Measurements from ENCODE around the gene TRAF2. TPM values are rescaled to one million over a fixed set of nuclear protein-coding genes. Genes with fewer than 3 reads are reported as not detected.
"Not testable (repeated sequence)": the region's sequence is repeated elsewhere in the genome, so short reads cannot be mapped to it uniquely, and the experiment has no call there.

Gene TRAF2
- total RNA-seq, 1 experiment from 2014 or later = 18.5 TPM

DNA sequence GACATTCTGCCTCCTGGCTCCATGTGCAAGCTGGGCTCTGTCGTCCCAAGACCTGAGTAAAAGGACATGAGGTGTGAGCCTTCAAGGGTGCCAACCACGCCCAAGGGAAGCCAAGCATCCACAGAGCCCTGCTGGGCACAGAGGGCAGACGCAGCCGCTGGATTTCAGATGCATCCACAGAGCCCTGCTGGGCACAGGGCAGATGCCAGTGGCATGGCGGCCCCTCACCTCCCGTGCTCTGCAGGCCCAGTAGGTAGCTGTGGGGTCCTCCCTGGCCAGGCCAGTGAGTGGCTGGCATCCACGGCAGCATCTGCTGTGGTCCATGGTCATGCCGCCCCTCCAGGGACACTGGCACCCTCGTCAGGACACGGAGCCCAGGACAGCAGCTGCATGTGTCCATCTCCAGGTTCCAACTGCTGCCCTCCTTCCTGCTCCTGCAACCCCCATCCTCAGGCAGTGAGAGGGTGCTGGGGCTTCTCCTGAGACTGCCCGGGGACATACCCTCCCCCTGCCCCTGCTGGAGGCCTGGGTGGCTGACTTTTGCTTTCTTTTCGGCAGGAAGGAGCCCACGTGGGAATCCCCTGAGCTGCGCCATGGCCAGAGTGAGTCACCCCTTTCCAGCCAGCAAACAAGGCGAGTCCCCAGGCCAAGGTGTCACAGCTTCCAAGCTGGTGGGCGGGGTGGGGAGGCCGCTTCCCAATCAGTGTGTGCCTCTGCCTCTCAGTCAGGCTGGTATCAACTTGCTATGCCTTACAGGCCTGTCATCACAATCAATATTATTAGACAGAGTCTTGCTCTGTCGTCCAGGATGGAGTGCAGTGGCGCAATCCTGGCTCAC, 4.0 kb upstream of the TRAF2 start:
- peak; percentile 92 for DNase-seq (ENCODE audit: low read depth)

DNA sequence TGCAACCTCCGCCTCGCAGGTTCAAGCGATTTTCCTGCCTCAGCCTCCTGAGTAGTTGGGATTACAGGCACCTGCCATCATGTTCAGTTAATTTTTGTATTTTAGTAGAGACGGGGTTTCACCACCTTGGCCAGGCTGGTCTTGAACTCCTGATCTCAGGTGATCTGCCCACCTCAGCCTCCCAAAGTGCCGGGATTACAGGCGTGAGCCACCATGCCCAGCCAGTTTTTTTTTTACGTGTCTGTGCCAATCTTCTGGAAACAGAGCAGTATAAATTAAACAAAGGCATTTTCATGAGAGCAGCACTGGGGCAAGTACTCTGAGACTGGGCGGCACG, 3.4 kb upstream of the TRAF2 start:
- DNase-seq (ENCODE audit: low read depth) = not testable (repeated sequence)

DNA sequence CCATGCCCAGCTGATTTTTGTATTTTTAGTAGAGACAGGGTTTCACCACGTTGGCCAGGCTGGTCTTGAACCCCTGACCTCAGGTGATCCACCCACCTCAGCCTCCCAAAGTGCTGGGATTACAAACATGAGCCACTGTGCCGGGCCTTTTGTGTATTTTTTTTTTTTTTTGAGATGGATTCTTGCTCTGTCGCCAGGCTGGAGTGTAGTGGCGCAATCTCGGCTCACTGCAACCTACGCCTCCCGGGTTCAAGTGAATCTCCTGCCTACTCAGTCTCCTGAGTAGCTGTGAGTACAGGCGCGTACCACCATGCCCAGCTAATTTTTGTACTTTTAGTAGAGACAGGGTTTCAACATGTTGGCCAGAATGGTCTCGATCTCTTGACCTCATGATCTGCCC, 2.6 kb upstream of the TRAF2 start:
- not testable (repeated sequence) for DNase-seq (ENCODE audit: low read depth)

DNA sequence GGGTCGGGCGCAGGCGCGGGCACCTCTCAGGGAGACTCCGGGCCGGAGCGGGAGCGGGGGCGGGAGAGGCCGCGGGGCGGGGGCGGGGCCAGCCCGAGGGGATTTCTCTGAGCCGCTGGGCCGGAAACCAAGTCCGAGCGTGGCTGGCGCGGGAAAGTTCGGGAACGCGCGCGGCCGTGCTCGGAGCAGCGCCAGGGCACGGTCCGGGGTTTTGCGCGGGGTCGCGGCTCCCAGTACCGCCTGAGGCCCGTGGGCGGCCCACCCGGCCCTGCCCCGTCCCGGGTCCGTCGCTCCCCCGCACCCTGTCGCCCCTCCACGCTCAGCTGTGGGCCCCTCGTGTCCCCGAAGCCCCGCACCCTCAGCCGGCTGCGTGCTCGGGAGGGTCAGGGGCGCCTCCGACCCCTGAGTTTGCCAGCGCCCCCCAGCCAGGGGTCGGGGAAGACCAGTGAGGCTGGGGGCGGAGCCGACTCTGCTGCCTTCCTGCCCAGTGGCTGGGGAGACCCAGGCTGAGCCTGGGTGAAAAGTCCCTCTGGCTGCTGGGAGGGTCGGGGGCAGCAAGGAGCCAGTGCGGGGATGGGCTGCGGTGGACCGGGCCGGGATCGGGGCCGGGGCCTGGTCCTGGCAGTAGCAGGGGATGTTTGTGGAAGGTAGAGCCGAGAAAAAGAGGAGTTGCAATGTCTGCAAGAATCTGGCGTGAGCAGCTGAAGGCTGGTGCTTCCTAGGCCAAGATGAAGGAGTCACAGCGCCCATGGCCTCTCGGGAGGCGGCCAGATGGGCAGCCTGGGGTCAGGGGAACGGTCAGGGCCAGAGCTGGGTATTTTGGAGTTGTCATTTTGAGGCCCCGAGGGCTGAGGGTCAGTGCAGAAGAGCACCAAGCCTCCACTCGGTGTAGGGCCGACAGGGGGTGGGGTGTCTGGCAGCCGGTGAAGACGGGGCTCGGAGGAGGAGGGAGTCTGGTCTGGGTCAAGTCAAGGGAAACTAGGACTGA, 588 bp downstream of the TRAF2 start:
- DNase-seq (ENCODE audit: low read depth) = no peak

DNA sequence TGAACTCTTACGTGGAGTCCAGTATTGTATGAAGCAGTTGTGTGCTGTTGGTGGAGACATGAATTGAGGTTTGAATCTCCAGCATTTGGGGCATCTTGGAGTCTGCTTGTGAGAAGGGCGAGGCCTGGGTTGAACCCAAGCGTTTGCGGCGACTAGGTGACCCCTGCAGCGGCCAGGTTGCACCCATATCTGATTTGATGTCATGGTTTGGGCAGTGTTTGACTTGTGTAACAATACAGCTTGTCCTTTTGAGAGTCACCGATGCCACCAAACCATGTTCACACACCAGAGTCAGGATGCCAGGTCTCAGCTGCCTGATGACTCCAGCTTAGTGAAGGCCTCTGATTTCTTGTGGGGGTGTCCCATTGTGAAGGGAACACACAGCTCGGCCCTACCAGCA, 2.1 kb downstream of the TRAF2 start:
- DNase-seq (ENCODE audit: low read depth) = no peak

DNA sequence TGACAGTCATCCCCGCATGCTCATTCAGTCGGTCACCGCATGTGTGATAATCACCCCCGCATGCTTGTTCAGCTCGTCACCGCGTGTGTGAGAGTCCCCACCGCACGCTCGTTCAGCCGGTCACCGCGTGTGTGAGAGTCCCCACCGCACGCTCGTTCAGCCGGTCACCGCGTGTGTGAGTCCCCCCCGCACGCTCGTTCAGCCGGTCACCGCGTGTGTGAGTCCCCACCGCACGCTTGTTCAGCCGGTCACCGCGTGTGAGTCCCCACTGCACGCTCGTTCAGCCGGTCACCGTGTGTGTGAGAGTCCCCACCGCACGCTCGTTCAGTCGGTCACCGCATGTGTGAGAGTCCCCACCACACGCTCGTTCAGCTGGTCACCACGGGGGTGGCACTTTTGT, 3.5 kb downstream of the TRAF2 start:
- no peak for DNase-seq (ENCODE audit: low read depth)

DNA sequence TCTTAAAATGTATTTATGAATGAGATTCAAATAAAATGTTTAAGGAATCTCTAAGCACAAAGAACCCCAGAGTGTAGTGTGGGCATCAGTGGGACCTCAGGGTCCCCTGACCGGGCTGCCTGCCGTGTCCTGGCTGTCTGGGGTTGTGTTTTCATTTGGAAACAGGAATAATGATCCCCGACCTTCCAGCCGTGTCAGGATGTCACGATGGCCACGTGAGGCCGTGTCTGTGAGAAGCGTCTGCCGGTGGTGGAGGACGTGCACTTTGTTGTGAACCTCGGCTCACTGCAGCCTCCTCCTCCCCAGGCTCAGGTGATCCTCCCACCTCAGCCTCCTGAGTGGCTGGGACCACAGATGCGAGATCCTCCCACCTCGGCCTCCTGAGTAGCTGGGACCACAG, 4.3 kb downstream of the TRAF2 start:
- no peak for DNase-seq (ENCODE audit: low read depth)

DNA sequence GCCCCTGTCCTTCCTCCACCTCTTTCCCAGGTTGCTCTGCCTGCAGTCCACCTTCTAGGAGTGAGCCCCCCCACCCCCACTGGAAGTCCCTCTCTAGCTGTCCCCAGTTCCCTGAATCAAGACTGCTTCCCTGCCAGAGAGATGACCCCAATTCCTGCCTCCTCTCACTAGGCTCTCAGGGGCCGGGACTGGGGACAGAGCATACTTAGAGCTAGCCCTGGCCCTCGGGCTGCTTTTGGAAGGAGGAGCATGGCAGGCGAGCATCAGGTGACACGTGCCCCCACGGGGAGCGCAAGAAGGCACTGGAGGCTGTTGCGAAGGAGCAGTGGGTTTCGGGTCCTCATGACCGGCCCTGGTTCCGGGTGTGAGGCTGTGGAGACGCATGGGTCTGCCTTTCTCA, 9.7 kb downstream of the TRAF2 start:
- DNase-seq (ENCODE audit: low read depth) = no peak

DNA sequence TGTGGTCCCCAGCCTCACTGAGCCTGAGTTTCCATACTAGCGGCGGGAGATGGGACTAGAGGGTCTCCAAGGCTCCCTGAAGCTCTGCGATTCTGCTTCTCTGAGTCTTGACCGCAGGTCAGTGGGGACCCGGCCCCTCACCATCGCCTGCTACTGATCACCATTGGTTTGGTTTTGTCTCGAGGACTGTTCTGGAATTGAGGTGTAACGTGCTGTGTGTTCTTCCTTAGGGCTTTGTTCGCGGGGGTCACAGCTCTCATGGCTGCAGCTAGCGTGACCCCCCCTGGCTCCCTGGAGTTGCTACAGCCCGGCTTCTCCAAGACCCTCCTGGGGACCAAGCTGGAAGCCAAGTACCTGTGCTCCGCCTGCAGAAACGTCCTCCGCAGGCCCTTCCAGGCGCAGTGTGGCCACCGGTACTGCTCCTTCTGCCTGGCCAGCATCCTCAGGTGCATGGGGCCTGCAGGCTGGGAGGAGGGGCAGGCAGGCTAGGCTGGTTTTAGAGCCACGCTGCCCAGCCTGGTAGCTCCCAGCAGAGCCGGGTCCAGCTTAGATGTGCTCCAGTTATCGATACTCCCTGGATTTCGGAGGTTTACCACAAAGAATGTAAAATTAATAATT, 12.3 kb downstream of the TRAF2 start:
- no peak for DNase-seq (ENCODE audit: low read depth)

DNA sequence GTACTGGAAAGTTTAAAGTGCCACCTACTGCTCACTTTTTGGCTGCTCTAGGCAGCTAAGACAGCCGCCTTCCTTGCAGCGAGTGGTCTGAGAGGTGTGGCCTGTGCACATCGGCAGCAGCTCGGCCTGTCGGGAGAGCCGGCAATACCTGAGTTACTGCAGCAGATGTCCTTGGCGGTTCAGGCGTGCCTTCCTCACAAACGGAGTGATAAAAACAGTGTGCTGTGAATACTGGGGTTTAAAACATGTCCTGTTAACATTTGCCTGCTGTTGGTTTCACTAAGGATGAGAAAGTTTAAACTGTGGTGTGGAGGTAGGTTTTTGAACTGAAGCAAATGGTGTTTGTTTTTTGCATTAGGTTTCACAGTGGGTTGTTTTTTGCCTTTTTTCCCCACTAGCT, 12.9 kb downstream of the TRAF2 start:
- no peak for DNase-seq (ENCODE audit: low read depth)

DNA sequence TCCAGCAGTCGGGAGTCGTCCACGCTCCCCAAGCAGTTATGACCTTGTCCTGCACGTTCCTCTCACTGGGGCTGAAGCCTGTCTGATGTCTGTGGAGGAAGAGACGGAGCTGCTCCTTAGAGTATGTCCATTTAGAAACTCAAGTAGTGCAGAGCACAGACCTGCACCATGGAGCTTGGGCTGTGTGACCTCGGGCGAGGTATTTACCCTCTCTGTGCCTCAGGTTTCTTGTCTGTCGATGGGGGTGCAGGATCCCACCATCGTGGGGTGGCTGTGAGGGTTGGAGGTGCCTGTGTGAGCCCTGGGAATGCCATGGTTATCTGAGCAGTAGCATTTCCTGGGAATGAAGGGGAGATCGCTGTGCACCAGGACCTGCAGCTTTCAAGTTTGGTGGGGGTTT, 14.2 kb downstream of the TRAF2 start:
- DNase-seq (ENCODE audit: low read depth) = no peak

DNA sequence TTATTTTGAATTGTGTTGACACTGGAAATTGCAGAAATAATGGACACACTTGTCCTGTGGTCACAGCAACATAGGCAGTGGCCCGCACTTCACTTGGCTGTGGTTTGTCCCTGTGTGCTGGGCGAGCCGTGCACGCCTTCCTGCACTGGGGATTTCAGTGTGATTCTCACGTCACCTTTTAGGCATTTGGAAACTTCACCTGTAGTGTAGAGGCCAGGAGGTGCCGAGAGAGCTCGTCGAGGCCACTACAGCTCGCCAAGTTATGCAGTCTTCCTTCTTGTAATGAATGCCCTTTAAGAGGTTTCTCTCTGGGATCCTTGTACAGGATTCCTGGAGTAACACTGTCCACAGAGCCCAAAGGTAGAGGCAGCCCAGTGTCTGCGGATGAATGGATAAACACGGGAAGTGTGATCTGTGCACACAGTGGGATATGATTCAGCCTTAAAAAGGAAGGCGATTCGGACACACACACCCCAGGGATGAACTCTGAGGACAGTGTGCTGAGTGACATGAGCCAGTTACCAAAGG, 14.7 kb downstream of the TRAF2 start:
- no peak for DNase-seq (ENCODE audit: low read depth)

DNA sequence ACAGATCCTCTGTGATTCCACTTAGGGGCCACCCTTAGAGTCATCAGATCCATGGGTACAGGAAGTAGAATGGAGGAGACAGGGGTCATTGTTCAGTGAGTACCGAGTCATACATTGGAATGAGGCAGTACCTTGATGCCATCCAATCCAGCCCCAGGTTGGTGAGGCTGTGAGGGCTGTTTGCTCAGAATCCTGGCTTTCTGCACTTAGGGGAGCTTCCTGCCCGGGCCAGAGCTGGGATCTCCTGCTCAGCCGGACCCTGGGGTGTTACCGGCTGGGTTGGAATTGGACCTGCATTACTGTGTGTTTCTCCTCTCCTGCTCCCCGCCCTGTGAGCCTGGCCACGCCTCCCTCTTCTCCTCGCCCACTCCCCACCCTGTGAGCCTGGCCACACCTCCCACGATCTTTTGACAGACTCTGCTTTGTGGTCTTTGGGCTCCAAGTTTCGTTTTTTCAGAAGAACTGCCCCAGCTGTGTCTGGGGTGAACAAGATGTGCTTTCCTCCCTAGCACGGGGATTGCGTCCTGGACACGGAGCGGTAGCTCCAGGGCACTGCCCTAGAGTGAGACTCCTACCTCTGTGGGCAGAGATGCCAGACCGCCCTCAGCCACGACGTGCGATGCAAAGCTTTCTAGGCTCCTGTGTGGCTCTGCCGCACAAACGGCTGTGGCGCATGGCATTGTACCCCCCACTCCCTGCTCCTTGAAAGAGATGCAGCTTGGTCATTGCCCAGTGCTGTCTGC, 15.4 kb downstream of the TRAF2 start:
- DNase-seq (ENCODE audit: low read depth) = peak; percentile 90

DNA sequence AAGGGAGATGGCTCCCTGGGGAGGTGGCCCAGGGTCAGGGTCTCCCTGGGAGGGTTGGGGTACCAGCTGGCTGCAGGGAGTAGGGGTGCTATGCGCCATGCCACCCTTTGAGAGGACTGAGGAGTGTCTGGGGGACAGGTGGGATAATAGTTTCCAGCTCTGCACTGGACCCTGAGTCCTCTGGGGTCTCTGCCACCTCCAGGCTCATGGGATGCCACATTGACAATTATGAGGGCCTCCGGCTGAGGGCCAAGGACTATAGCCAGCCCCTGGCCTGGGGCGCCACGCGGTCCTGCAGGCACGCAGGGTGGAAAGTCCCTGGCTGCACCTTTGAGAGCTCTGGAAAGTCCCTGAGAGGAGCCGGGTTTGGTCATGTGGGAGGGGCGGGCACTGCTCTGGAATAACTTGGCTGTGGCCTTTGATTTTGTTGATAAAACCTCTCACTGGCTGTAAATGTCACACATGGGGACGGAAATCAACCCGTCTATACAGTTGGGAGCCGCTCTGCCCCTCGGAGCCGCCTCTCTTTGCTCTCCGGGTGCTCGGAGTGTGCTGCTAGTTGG, 16.0 kb downstream of the TRAF2 start:
- DNase-seq (ENCODE audit: low read depth) = no peak

DNA sequence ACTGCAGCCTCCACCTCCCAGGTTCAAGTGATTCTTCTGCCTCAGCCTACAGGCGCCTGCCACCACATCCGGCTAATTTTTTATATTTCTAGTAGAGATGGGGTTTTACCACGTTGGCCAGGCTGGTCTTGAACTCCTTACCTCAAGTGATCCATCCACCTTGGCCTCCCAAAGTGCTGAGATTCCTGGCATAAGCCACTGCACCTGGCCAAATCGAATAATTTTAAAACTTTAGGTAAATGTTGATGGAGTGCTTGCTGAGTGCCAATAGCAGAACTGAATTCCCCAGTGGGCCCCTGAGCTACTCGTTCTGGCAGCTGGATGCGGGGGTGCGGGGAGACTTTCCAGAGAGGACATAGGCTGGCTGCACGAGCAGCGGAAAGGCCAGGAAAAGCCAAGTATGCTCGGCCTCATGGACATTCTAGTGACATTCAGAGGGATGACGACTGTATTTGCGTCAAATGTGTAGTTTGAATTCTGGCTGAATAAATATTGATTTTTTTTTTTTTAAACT, 16.8 kb downstream of the TRAF2 start:
- DNase-seq (ENCODE audit: low read depth) = no peak

DNA sequence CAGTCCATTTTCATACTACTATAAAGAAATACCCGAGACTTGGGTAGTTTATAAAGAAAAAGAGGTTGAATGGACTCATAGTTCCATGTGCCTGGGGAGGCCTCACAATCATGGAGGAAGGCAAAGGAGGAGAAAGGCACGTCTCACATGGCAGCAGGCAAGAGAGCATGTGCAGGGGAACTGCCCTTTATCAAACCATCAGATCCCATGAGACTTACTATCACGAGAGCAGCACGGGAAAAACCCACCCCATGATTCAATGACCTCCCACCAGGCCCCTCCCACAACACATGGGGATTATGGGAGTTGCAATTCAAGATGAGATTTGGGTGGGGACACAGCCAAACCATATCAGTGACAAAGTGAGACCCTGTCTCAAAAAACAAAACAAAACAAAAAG, 19.9 kb downstream of the TRAF2 start:
- DNase-seq (ENCODE audit: low read depth) = no peak

DNA sequence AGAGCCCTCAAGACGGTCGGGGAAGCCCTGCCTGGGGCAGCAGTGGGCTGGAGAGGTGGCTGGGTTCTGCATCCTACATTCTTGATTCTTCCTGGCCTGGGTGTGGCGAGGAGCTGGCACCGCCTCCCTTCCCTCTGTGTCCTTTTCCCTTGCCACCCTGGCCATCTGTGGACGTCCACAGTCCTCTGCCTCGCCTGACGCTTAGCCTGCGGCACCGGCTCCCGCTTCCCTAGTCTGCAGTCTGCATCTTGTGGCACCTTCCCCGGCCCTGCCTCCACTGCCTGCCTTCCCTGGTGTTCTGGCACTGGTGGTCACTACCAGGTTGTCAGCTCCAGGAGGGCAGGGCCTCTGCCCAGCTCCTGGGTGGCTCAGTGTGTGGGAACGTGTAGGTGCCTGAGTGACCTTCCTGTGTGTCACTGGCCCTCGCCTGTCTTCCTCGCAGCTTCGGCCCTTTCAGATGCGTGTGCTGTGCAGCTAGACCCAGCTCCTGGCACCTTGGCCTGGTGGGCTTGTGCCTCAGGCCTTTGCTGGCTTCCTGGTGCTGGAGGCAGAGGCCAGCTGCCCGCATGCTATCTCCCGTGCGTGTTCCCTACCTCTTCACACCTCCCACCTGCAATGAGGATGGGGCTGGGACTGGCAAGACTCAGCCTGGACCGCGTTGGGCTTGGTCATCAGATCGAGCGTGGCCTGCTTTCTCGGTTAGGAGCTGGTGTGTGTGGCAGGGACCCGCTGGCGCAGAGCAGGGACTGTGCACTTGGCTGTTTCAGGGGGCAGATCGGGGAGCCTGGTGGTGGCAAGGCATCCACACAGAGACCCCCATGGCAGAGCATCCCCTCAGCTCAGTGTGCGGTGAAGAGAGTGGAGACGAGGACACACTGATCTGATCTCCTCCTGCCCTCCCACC, 20.9 kb downstream of the TRAF2 start:
- DNase-seq (ENCODE audit: low read depth) = no peak

DNA sequence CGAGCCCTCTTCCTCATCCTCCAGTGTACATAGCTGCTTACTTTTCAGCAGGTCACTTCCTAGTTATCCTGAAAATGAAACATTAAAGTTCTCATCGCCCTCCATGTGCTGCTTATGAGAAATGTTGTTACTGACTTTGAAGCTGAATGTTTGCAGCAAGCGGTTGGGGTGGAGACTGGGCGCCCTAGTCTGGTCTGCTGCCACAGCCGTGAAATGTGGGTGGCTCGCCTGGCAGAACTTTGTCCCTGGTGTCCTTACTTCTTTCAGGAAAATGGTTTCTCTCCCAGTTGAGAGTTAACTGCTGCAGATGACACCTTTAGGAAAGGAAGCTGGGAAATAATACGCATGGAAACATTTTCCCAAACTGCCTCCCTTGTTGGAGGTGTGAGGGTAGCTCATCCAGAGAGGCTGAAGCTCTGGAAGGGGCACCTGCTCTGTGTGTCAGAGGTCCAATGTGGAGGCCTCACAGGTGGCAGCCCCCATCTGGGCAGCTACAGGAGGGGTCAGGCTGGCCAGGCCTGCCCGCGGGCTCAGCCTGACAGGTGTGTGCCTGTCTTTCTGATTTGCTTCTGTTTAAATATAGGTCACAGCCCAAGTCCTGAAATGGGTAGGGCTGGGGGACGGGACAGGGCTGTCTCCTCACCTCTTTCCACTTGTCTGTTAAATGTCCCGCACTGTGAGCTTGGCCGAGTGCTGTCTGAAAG, 24.0 kb downstream of the TRAF2 start:
- DNase-seq (ENCODE audit: low read depth) = no peak

DNA sequence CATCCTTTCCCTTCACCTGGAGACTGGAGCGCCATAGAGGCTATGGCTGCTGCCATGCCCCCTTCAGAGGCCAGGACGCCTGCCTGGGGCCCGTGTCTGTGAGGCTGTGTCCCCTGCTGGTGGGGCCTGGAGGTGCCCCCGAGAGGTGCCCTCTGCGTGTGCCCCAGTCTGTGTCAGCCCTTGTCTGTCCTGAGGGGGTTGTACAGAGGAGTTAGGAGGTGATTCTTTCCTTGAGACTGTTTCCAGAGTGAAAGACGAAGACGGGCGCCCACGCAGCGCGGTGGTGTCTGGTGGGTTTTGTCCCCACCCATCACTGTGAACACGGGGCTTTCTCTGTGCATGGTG, 24.6 kb downstream of the TRAF2 start:
- no peak for DNase-seq (ENCODE audit: low read depth)
